HG02970 (cell line): ENCODE measurements around the gene ADD3.
"Not testable (repeated sequence)": the region's sequence is repeated elsewhere in the genome, so short reads cannot be mapped to it uniquely, and the experiment has no call there.

Source experiments
- ATAC-seq: cut with Tn5 transposase; IDR thresholded peaks from one replicate; pipeline ENCODE4 v1.9.1; 2021; ENCODE audit warnings: mild to moderate bottlenecking, moderate library complexity, moderate number of reproducible peaks; ENCODE audit not compliant: unreplicated experiment, low FRiP score

ADD3 gene

DNA sequence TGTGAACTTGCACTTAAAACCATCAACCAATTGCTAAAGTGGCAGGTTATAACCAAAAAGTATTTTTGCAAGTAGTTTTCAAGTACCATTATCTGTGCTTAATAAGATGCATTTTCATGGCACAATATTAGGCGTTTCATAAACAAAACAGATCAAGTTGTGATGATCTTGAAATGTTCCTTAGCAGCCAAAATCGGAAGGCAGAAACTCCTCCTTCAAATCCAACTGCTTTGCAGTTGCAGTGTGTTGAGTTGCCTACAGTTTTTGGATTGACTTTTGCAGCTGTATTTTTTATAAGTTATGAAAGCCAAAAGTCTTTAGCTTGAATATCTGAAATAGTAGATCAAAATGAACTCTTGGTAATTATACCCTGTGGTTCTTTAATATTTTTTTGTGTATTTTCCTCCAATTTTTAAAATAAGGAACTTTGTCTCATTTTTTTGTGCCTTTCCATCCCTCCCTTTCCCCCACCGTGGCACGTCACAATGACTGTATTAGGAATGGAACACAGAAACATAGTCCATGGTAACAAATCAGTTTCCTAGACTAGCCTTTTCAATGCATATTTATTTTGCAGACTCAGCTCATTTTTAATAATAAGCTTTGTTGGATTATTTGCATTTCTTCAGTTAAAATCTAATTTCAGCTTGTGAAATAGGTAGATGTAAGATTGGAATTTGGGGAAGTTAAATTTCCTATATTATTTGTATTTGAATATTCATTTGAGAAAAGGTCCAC lies 80.8 kb downstream of the ADD3 start:
- no peak for ATAC-seq

DNA sequence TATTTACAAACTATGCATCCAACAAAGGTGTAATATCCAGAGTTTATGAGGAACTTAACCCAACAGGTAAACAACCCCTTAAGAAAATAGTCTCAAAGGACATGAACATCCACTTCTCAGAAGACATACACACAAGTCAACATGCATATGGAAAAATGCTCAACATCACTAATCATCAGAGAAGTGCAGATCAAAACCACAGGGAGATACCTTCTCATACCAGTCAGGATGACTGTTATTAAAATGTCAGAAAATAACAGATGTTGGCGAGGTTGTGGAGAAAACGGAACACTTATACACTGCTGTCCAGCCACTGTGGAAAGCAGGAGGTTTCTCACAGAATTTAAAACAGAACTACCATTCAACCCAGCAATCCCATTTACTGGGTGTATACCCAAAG lies 84.0 kb downstream of the ADD3 start:
- no peak for ATAC-seq

DNA sequence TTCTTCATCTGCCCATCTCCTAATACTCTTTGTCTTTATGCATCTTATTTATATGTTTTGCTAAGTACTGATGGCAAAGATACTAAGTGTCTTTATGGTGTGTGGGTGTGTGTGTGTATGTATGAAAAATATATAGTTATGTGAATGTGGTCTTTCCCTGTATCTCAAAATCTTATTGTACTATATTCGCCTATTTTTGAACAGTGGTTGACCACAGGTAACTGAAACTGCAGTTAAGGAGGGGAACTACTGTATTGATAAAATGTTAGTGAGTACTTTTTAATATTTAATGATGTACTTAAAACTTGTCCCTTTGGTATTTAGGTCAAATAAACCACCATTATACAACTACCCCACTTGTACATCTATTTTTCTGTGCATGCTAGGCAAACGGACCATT lies 85.9 kb downstream of the ADD3 start:
- no peak for ATAC-seq

DNA sequence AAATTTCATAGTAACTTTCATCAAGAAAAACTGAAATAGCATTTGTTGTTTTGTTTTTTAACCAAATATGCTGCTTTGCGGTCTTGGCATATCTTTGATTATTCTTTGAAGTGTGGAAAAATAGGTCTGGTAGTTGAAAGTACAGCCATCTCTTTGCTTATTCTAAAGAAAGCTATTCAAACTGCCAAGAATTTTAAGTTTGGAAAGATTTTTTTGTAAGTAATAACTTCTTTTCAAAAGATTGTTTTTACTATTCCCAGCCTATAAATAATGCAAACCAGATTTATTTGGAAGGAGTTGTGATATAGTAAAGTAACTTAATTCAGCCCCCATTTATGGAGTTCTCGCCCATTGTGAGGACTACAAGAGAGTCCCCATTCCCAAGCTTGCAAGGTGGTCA lies 87.0 kb downstream of the ADD3 start:
- ATAC-seq, result no peak

DNA sequence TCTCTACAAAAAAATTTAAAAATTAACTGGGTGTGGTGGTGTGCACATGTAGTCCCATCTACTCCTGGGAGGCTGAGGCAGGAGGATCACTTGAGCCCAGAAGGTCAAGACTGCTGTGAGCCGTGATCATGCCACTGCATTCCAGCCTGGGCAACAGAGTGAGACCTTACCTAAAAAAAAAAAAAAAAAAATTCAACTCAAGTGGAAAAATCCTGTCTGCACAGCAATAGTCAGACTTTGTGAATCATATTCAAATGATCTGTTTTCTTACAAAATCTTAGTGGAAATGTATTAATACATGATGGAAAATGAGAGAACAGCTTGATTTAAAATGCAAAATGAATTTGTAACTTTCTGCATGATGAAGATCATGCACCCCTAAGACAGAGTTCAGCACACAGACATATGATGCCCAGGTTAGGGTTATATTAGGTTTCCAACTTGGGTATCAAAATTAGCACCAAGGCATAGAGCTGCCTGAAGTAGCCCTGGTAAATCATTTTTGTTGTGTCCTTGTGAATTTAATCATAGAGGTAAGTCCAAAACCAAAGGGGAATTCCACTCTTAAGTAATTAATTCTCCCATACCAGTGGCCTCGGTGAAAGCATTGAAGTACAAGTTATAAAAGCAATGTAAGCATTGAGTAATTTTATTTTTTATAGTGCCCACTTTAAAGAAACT lies 93.8 kb downstream of the ADD3 start:
- ATAC-seq, result no peak

DNA sequence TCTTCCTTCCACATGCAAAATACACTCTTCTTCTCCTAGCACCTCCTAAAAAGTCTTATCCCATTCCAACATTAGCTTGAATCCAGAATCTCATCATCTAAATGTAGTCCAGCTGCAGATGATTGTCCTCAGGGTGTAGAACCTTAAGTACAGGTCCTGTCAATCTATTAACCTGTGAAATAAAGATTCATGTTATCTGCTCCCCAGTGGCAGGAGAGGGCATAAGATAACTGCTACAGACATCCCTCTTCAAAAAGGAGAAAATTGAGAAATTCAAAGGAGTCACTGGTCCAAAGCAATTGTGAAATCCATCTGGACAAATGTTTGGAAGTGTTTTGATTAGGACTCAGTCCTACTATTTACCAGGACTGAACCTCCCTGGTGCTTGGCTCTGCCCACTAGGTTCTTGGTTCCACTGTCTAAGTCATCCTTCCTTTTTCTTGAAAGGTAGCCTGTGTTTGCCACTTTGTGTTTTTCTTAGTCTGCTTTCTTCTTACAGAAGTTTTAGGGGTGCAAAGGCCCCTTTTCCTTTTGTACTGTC lies 96.2 kb downstream of the ADD3 start:
- ATAC-seq, result no peak

DNA sequence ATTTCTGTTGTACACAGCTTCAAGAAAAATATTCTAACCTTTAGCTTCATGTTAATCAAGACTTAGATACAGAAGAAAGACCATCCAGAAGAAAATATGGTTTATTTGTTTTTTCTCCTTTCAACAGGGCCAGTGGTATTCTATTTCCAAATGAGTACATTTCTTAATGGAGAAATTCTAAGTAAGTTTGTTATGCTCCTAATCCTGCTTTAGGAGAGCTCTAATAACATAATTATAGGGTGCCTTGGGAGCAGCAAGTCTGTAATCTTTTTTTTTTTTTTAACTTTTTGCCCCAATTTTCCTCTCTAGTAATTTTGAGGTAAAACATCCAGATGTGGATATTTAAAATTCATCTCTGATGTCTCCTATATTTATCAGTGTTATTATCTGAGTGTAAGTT lies 98.1 kb downstream of the ADD3 start:
- ATAC-seq, result no peak

DNA sequence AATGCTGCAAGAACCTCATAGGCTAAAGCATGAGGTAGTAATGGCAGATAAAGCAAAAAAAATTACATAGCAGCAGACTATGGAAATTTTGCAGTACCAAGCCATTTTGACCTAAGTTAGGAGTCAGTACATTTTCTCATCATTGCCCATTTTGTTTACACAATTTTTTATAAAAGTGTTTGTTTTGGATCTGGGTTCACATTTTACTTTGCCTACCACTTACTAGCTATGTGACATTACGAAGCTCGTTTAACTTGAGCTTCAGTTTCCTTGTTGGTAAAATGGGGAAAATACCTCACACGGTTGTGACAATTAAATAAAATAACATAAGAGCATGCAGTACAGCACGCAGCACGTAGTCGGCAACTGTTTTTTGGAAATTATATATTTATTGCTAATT lies 99.6 kb downstream of the ADD3 start:
- ATAC-seq, result no peak

DNA sequence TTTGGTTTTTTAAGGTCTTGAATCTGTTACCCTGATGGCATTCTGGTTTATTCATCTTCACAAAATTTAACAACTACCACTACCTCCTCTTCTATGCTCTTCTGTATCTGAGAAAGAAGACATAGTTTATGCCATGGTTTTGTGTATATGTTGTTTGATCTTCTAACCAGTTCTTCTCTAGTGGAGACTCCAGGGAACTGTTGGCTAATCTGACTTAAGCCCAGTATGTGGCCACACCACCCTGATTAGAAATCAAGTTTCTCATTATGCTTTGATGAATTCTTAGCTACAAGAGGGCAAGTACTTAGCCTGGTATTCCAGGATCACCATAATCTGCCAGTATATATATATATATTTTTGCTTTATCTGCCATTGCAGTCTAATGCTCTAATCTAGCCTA lies 100.1 kb downstream of the ADD3 start:
- no peak for ATAC-seq

DNA sequence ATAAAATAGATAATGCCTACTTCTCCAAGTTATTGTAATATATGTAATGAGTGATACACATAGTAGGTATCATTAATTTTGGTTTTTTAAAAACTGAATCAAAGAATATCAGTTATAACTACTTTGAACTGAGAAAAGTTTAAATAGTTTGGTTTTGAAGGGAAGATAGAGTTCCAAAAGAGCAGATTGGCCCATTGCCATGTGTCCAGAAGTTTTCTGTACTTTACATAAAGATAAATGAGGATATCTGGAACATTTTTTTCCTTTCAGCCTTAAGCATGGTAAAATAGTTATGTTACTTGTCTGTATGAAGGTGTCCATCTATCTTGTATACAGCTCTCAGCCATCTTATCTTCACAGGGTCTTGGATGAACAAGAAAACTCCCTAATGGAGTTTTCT lies 101.7 kb downstream of the ADD3 start:
- ATAC-seq, result no peak

DNA sequence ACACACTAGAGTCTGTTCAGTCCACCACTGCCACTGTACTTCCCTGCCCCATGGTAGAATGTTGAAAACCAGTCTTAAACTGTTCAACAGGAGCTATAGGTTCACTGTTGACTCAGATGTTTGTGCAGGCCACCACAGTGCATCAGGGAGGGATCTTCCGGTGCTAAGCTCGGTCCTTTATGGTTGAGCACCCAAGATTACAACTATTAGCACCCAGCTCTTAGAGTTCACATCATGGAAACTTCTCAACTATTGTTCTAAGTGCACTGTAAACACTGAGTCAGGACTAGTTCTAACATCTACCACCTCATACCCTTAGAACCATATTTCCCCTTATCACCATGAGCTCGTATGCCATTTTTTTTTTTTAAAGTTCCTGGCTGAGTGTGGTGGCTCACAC lies 102.6 kb downstream of the ADD3 start:
- no peak for ATAC-seq

DNA sequence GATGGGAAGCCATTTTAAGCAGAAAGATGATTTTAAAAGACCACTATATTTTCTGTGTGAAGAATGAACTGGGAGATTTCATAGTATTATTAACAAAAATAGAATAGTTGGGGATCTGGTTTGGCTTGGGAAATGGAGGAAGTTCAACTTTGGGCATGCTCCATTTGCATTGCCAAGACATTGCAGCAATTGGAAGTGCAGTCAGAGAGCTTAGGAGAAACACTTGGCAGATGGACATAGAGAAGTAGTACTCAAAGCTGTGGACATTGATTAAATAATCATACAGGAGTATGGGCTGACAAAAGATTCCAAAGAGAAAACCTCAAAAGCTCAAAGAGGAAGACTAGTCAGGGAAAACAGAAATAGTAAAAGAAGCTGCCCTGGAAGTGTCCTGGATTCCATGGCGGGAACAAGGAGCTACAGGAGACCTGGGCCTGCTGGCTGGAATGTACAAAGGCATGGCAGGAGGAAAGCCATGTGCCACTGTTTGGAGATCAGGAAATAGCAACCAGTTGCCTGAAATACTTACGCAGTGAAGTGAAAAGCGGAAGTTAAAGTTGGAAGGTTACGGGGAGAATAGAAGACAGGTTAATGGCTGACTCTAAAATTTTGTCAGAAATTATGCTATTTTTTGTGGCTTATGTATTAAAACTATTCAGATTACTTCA lies 106.0 kb downstream of the ADD3 start:
- ATAC-seq, result no peak

DNA sequence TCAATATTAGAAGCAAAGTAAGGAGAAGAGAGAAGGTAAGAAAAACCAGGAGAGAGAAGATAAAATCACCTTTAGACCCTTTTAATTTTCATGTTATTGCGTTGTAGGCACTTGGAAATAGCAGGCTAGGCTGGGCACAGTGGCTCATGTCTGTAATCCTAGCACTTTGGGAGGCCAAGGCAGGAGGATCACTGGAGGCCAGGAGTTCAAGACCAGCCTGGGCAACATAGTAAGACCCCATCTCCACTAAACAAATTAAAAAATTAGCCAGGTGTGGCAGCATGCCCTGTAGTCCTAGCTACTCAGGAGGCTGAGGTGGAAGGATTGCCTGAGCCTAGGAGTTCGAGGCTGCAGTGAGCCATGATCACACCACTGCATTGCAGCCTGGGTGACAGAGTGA lies 106.9 kb downstream of the ADD3 start:
- ATAC-seq, result not testable (repeated sequence)

DNA sequence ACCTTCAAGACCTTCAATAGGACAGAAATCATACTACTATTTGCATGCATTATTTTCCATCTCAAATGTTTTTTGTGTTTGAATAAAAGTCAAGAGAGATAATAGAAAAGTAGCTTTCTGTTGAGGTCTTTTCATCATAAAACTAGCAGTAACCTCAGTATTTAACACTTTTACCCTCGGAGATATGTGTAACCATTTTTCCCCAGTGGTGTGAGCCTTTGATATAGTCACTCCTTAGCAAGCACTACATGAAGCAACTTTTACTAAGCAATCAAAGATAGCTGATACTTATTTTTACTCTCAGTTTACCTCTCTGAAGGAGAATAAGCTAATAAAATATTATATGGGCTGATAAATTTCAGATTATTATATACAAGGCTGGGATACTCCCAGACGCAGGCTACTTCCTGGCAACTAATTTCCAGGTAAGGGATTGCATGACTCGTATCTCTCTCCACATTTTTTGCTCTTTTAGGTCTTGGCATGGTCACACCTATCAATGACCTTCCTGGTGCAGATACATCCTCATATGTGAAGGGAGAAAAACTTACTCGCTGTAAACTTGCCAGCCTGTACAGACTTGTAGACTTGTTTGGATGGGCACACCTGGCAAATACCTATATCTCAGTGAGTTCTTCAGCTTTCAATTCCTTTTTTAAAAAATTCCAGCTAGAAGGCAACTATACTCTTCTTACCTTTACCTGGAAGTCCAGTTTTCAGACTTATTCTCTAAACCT lies 108.2 kb downstream of the ADD3 start:
- no peak for ATAC-seq

DNA sequence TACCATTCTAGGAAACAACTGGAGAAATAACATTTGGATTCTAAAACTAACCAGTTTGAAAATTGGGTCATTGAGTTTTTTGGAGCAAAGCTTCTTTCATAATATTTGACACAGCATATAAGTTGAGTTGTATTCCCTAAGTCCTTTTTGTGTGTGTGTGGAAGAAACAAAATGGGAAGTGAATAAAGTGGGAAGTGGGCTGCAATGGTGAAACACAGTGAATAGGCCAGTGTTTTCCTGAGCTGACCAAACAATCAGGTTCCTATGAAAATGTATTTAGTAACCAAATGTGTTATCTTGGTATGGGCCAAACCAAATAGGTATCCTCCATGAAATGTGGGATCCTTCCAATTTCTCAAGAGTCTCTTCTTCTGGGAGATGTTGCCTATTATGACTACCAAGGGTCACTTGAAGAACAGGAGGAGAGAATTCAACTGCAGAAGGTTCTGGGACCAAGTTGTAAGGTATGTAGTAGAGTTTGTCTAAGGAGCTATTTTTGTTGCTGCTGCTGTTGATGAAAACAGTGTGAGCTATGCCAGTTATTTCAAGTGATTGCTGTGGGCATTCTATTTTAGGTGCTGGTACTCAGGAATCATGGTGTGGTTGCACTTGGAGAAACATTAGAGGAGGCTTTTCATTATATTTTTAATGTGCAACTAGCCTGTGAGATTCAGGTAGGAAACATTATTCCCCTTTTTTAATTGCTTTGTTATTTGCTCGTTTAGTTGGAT lies 111.3 kb downstream of the ADD3 start:
- ATAC-seq, result no peak

DNA sequence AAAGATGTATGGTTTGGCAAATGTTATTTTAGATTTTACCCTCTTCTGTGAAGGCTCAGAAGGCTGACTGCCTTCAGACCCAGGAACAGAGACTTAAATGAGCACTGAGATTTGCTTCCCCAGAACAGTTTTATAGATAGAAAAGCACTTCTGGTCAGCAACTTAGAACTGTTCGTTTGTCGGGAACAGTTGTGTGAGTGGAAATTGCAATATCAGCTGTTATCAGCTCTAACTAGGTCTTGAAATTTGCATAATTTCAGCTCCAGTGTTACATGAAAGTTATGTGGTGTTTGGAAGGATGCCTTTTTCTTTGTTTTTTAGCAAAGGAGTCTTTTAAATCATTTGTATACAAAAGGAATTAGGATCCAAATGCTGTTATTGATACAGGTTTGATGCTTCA lies 115.8 kb downstream of the ADD3 start:
- ATAC-seq, result no peak

DNA sequence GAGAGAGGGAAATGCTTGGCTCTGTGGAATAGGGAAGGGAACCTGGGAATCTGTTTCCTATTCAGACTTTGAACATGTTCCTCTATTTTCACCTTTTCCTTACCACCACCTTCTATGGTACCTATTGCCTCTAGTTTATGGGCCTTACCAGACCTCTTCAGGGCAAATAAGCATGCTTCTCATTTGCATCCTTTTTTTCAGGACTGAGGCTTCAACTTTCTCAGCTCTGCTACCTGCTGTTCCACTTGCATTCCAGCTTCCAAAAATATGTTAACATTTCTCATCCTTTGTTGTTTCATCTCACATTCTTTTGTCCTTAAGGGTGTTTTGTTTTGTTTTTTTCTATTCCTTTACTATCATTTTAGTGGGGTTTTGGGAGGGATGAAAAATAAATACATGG lies 121.7 kb downstream of the ADD3 start:
- no peak for ATAC-seq

DNA sequence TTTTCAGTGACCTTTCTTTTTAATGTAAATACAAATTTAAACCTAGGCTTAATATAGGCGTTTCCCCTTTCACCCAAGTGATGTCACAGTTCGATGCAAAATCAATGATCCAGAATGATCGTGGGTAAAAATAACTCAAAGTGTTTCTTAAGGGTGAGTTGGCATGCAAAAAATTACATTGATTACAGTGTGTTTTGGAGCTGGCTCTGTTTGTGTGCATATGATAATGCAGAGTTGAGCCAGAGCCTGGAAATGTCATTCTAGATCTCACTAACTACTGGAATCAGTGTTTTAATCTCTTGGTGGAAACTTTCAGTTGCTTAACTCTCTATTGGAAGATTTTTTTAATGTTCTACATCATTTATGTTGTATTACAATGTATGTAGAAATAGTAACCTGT lies 127.1 kb downstream of the ADD3 start:
- ATAC-seq, result no peak

DNA sequence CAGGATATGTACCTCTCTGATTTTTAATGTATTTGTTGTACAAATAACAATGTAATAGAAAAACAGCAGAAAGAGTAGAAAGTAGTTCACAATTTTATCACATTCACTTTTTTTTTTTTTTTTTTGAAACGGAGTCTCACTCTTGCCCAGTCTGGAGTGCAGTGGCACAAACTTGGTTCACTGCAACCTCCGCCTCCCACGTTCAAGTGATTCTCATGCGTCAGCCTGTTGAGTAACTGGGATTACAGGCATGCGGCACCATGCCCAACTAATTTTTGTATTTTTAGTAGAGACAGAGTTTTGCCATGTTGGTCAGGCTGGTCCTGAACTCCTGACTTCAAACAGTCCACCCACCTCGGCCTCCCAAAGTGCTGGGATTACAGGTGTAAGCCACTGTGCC lies 128.1 kb downstream of the ADD3 start:
- ATAC-seq, result not testable (repeated sequence)

DNA sequence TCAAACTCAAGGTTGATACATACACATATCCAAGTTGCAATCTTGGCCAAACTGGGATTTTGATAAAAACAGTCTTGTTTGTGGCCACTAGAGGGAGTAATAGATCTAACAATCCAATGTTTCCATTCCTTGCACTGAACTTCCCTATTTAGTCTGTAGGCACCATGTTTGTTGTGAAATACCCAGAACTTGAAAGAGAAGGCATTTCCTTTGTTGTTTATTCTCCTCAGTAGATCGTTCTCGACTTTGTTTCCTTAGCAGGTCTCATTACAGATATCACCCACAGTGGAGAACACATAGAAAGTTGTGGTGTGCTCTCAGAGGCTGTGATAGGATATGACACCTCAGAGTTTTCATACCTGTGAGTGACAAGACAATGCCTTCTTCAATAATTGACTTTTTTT lies 129.4 kb downstream of the ADD3 start:
- no peak for ATAC-seq
